Naive thymus-derived CD8-positive, alpha-beta T cell (primary cell): ENCODE measurements around the gene QKI. TPM values are rescaled to one million over a fixed set of nuclear protein-coding genes. Genes with fewer than 3 reads are reported as not detected.
"Not testable (repeated sequence)": the region's sequence is repeated elsewhere in the genome, so short reads cannot be mapped to it uniquely, and the experiment has no call there.

Experiments
- ATAC-seq, 2 donors: fragments of 150-1000 bp; cut with Tn5 transposase in 1 of 2; sonication (Bioruptor Pico), chemical (Tn5 transposase) in 1 of 2; 1 replicate in 1 of 2; 2 replicates in 1 of 2; pipeline ENCODE4 v1.10.0; 2021; ENCODE audit warnings: mild to moderate bottlenecking in 2 of 2, moderate library complexity in 2 of 2
- POLR2A ChIA-PET: fragments of 350-600 bp; sonication (Branson Sonifier 250); formaldehyde crosslinking; loops from one replicate; lab custom pipeline; 2021; ENCODE audit warnings: antibody characterized with exemption; lab: Charles Lee
- DNase-seq, 10 donors: peaks; one replicate each; pipeline versions ENCODE4 v3.0.0 to v3.0.0-alpha.2; 2020 to 2022
- H3K27ac Mint-ChIP-seq, 10 donors: one replicate each; pipeline ENCODE4 v1.8.0; 2020 to 2022; ENCODE audit warnings: mild to moderate bottlenecking in 10 of 10, mixed read lengths in 10 of 10, moderate library complexity in 4 of 10, inconsistent platforms in 1 of 10
- H3K27me3 Mint-ChIP-seq, 5 donors: one replicate each; pipeline ENCODE4 v1.8.0; 2021 to 2022; ENCODE audit warnings: mixed read lengths in 5 of 5
- H3K36me3 Mint-ChIP-seq, 3 donors: one replicate each; pipeline ENCODE4 v1.8.0; 2020 to 2022; ENCODE audit warnings: mixed read lengths in 3 of 3, mild to moderate bottlenecking in 2 of 3, inconsistent platforms in 1 of 3
- H3K4me1 Mint-ChIP-seq, 4 donors: one replicate each; pipeline ENCODE4 v1.8.0; 2021 to 2022; ENCODE audit warnings: mixed read lengths in 4 of 4
- H3K4me3 Mint-ChIP-seq, 10 donors: one replicate each; pipeline ENCODE4 v1.8.0; 2020 to 2022; ENCODE audit warnings: mild to moderate bottlenecking in 10 of 10, mixed read lengths in 10 of 10, moderate library complexity in 6 of 10, inconsistent platforms in 1 of 10
- H3K9me3 Mint-ChIP-seq, 9 donors: one replicate each; pipeline ENCODE4 v1.8.0; 2020 to 2022; ENCODE audit warnings: mixed read lengths in 9 of 9, mild to moderate bottlenecking in 3 of 9, inconsistent platforms in 1 of 9, moderate library complexity in 1 of 9
- polyA plus RNA-seq, 3 donors: library from polyadenylated mRNA; unstranded; fragments of 300-500 nt; fragmentation: Illumina TruSeq; gene quantifications; one replicate each; pipeline ENCODE4 v1.2.3, GENCODE V29; 2021
- total RNA-seq, 8 experiments: library from RNA in 2 of 8; stranded (reverse) in 2 of 8; gene quantifications; one replicate each; pipeline ENCODE4 v1.2.3 and lab custom pipeline; 2021 to 2026

The QKI gene
- total and polyA plus RNA-seq, 5 experiments from 2014 or later: 8.8 to 65.7 (median 36.0) TPM

DNA sequence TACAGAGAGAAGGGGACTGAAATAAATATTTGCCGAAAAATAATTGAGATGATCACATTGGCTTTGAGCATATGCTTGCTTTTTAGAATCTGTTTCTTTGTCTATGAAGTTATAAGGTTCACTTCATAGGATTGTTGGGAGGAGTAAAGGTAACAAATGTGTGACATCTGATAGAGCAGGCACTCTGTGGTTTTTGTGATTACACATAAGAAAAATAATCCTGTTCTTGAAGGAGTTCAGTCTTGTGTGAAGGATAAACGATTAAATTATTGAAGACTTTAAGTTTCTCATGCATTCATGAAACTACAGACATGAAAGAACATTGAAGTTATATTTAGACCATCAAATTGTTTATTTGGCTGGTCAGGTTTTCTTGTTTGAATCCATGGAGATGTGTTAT, 45.0 kb downstream of the QKI start:
- Mint-ChIP-seq H3K27me3 (no peaks in the 10 kb centered on the region), H3K36me3 (peaks cover 0 to 18% (median 18%) of the 10 kb centered on the region in 3 donors), H3K9me3 (no peaks in the 10 kb centered on the region), H3K4me1 (peaks cover 27 to 69% (median 56%) of the 10 kb centered on the region in 4 donors), H3K27ac (peak overlapping the region; percentile 88 to 99 (median 97)), H3K4me3 (peak overlapping the region; percentile 27 to 95 (median 89))
- peak in 1 of 2 donors; percentile 16 for ATAC-seq
- POLR2A ChIA-PET: interaction anchor here (0.6 kb wide), 1 partner anchor 48 kb away, joined by 5 read pairs; no protein-coding TSS in a partner anchor
- DNase-seq: peak in 1 of 10 donors; percentile 10

DNA sequence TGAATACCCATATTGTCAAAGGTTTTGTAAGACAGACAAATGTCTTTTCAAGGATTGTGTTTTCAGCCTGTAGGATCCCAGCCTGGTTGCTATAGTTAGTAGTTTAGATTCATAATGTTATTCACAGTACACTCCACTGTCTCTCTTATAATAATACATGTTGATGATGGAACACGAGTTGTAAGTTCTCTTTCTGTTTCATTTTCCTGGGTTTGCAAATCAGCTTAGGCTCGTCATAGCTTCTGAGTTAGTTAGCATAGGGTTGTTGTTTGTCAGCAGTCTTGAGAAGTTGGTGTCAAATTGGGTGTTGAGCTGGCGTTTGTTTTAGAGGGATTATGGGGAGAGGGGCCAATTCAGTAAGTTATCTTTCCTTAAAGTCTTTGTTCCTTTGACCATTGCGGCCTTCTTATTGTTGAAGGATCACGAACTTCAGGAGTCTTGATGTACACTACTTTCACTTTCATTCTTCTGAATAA, 45.8 kb downstream of the QKI start:
- Mint-ChIP-seq H3K4me1 (peaks cover 28 to 70% (median 53%) of the 10 kb centered on the region in 4 donors), H3K36me3 (peaks cover 0 to 24% (median 14%) of the 10 kb centered on the region in 3 donors), H3K9me3 (no peaks in the 10 kb centered on the region), H3K27me3 (no peaks in the 10 kb centered on the region), H3K4me3 (peak overlapping the region; percentile 81 to 95 (median 90)), H3K27ac (peak overlapping the region; percentile 94 to 99 (median 97))
- POLR2A ChIA-PET: interaction anchor here (1.1 kb wide), 1 partner anchor 45 kb away, joined by 7 read pairs; no protein-coding TSS in a partner anchor
- peak in 7 of 10 donors; percentile 7 to 62 (median 26) for DNase-seq
- ATAC-seq: peak; percentile 81 to 89

DNA sequence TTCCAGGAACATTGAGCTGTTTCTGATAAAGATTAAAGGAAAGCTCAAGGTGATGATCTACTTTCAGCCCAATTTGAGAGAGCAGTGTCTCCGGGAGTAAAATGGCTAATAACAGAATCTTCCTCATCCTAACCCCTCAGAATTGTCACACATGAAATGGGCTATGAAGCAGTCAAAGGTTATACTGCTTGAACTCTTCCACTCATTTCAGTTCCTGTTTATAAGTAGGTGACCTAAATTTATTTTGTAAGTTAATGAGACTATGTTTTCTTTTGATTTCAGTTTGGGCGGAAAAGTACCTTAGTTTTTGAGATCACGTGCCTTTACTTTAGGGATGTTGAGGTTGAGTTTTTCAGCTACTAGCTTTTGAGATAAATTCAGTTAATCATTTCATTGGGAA, 47.2 kb downstream of the QKI start:
- Mint-ChIP-seq H3K27me3 (no peaks in the 10 kb centered on the region), H3K4me3 (peak overlapping the region in 7 of 10 donors; percentile 14 to 94 (median 51)), H3K9me3 (peaks cover 0 to 2% (median 0%) of the 10 kb centered on the region in 9 donors), H3K36me3 (peaks cover 0 to 21% (median 15%) of the 10 kb centered on the region in 3 donors), H3K4me1 (peaks cover 24 to 68% (median 48%) of the 10 kb centered on the region in 4 donors), H3K27ac (peak overlapping the region in 8 of 10 donors; percentile 4 to 97 (median 54))
- POLR2A ChIA-PET: no interaction called here
- no peak for ATAC-seq
- DNase-seq: no peak

DNA sequence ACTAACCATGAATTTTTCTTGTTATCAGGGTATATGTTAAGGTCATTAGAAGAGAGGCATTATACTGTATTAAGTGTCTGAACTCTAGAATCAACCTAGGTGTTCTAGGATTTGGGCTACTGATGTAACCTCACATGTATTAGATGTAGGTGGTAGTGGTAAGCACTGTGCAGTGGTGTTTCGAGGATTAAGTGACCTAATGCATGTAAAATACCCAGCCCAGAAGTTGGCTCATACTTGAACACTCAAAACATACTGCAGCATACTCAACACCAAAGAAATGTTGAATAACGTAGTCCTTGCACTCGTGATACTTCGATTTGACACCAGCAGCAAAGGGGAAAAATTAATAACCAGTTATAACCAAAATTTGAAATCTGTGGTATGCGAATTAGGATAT, 48.7 kb downstream of the QKI start:
- no peak overlapping the region for H3K4me3 Mint-ChIP-seq
- no peak for ATAC-seq
- H3K36me3 Mint-ChIP-seq: peaks cover 0 to 21% (median 14%) of the 10 kb centered on the region in 3 donors
- no peaks in the 10 kb centered on the region for H3K27me3 Mint-ChIP-seq
- no peak for DNase-seq
- H3K4me1 Mint-ChIP-seq: peaks cover 18 to 64% (median 36%) of the 10 kb centered on the region in 4 donors
- H3K27ac Mint-ChIP-seq: peak overlapping the region in 1 of 10 donors; percentile 23
- H3K9me3 Mint-ChIP-seq: peaks cover 0 to 2% (median 0%) of the 10 kb centered on the region in 9 donors
- POLR2A ChIA-PET: no interaction called here

DNA sequence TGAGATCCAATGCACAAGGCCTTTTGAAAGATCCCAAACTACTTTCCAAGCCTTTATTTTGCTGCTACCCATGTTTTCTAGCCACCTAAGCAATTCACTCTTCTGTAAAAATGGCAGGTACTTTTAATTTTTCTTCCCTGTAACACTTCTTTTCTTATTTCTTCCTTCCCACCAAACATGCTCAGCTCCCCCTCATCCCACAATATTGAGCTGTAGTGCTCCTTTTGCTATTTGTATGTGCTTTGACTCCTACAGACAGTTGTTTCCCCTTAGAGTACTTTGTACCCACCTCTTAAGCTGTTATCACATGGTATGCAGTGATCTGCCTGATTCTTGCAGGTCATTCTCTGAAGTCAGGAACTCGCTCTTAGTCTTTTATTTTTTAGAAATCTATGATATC, 49.3 kb downstream of the QKI start:
- POLR2A ChIA-PET: no interaction called here
- Mint-ChIP-seq H3K4me1 (peaks cover 18 to 65% (median 32%) of the 10 kb centered on the region in 4 donors), H3K4me3 (no peak overlapping the region), H3K36me3 (peaks cover 0 to 22% (median 14%) of the 10 kb centered on the region in 3 donors), H3K27ac (peak overlapping the region in 2 of 10 donors; percentile 18 to 67), H3K9me3 (peaks cover 0 to 2% (median 0%) of the 10 kb centered on the region in 9 donors), H3K27me3 (no peaks in the 10 kb centered on the region)
- ATAC-seq: no peak
- DNase-seq: no peak

DNA sequence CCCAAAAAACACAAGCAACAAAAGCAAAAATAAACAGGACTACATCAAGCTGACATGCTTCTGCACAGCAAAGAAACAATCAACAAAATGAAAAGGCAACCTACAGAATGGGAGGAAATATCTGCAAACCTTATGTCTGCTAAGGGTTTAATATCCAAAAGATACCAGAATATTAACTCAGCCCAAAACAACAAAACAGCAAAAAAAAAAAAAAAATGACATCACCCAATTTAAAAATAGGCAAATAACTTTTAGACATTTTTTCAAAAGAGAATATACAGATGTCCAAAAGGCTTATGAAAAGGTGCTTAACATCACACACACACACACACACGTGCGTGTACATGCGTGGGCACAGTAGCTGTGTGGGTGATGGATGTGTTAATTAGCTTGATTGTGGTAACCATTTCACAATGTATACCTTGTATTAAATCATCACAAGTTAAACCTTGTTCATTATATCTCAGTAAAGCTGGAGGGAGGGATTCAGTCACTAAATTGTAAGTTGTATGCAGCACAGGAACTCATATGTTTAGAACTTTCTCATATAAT, 52.4 kb downstream of the QKI start:
- H3K27me3 Mint-ChIP-seq: no peaks in the 10 kb centered on the region

DNA sequence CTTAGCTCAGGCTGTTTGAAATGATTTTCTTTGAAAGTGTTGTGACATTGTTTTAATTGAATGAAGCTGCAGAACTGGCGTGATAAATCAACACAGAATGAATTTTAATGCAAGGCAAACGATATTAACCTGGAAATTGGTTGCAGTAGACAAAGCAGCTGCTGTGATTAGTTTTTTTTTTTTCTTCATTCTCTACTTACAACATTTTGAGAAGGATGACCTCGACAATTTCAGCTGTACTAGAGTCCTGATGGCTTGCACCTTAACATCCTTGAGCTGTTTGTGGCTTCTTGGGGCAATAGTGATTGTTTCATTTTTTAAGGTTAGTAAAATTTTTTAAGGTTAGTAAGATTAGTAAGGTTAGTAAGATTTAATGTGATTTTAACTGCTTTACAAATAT, 54.2 kb downstream of the QKI start:
- no peaks in the 10 kb centered on the region for H3K27me3 Mint-ChIP-seq
- peaks cover 10 to 42% (median 23%) of the 10 kb centered on the region in 4 donors for H3K4me1 Mint-ChIP-seq
- H3K27ac Mint-ChIP-seq: no peak overlapping the region
- POLR2A ChIA-PET: no interaction called here
- no peak overlapping the region for H3K4me3 Mint-ChIP-seq
- H3K36me3 Mint-ChIP-seq: peaks cover 24 to 44% (median 34%) of the 10 kb centered on the region in 3 donors
- ATAC-seq (no peak), DNase-seq (no peak)
- H3K9me3 Mint-ChIP-seq: peaks cover 0 to 31% (median 13%) of the 10 kb centered on the region in 9 donors

More for the DNA sequence above, 52.4 kb downstream of the QKI start:
- DNase-seq (no peak), ATAC-seq (no peak)
- Mint-ChIP-seq H3K36me3 (peaks cover 24 to 46% (median 34%) of the 10 kb centered on the region in 3 donors), H3K4me1 (peaks cover 8 to 45% (median 21%) of the 10 kb centered on the region in 4 donors), H3K4me3 (no peak overlapping the region), H3K9me3 (peaks cover 0 to 29% (median 13%) of the 10 kb centered on the region in 9 donors), H3K27ac (no peak overlapping the region)
- POLR2A ChIA-PET: no interaction called here

DNA sequence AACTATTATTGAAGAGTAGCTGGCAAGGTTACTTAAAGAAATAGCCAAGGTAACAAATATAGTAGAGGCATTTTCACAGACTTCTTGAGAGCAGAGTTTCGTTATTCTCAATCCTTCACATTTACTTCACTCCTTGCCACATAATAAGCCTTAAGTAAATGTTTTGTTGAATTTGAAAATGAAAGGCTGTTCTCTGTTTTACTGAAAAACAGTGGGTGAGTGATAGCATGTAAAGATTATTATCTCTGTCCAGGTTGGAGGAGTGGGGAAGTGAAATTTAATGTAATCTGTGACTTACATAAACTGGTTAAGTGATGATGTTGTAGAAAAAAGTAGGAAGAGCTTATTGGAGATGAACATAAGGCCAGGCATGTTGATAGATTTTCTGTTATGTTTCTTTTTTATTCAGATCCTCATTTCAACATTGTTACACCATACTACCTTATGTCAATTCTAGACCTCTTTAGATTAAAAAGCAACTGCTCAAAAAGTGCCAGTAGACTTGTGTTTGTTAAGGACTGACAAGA, 55.0 kb downstream of the QKI start:
- DNase-seq (no peak), ATAC-seq (no peak)
- H3K27me3 Mint-ChIP-seq: no peaks in the 10 kb centered on the region
- H3K9me3 Mint-ChIP-seq: peaks cover 0 to 31% (median 13%) of the 10 kb centered on the region in 9 donors
- no peak overlapping the region for H3K4me3 Mint-ChIP-seq
- peaks cover 12 to 42% (median 22%) of the 10 kb centered on the region in 4 donors for H3K4me1 Mint-ChIP-seq
- H3K36me3 Mint-ChIP-seq: peaks cover 24 to 42% (median 31%) of the 10 kb centered on the region in 3 donors
- H3K27ac Mint-ChIP-seq: no peak overlapping the region
- POLR2A ChIA-PET: no interaction called here

DNA sequence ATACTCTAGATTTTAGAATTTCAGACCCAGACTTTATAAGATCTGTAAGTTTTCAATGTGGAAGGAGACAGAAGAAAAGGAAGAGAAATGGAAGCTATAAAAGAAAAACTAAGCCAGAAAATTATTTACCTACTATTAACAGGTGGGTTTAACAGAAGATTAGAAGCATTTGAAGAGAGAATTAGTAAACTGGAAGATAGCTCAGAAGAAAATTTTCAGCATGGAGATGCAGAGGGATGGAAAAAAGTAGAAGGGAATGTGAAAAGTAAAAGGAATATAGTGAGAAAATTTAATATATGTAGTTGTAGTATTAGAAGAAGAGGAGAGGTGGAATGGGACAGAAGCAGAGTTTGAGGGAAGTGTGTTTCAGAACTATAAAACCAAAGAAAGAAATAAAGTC, 56.1 kb downstream of the QKI start:
- Mint-ChIP-seq H3K9me3 (peaks cover 0 to 31% (median 13%) of the 10 kb centered on the region in 9 donors), H3K27ac (peak overlapping the region in 1 of 10 donors; percentile 89), H3K27me3 (no peaks in the 10 kb centered on the region), H3K4me3 (no peak overlapping the region), H3K4me1 (peaks cover 13 to 39% (median 23%) of the 10 kb centered on the region in 4 donors), H3K36me3 (peaks cover 24 to 42% (median 25%) of the 10 kb centered on the region in 3 donors)
- no peak for DNase-seq
- POLR2A ChIA-PET: no interaction called here
- ATAC-seq: no peak

DNA sequence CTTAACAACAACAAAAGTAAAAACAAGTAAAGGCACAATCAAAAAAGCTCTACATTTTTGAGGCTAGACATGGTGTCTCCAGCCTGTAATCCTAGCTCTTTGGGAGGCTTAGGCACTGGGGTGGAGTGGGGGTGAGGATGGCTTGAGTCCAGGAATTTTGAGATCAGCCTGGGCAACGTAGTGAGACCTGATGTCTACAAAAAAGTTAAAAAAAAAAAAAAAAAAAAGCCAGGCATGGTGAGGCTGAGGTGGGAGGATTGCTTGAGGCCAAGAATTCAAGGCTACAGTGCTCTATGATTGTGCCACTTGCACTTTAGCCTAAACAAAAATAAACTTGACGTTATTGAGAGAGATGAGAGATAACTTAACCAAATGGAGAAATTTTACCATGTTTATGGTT, 60.1 kb downstream of the QKI start:
- peaks cover 17 to 32% (median 30%) of the 10 kb centered on the region in 3 donors for H3K36me3 Mint-ChIP-seq
- no peak for ATAC-seq
- H3K27ac Mint-ChIP-seq: peak overlapping the region in 2 of 10 donors; percentile 43 to 49

DNA sequence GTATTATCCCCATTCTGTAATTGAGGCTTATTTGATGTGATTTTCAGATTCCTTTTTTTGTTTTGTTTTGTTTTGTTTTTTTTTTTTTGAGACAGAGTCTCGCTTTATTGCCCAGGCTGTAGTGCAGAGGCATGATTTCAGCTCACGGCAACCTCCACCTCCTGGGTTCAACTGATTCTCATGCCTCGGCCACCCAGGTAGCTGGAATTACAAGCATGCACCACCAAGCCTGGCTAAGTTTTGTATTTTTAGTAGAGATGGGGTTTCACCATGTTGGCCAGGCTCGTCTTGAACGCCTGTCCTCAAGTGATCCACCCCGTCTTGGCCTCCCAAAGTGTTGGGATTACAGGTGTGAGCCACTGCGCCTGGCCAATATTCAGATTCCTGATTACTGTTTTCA, 62.4 kb downstream of the QKI start:
- Mint-ChIP-seq H3K27ac (peak overlapping the region in 1 of 10 donors; percentile 35), H3K36me3 (peaks cover 5 to 27% (median 25%) of the 10 kb centered on the region in 3 donors), H3K4me1 (peaks cover 13 to 22% (median 15%) of the 10 kb centered on the region in 4 donors)
- H3K4me3 Mint-ChIP-seq, DNase-seq, H3K9me3 Mint-ChIP-seq, ATAC-seq, POLR2A ChIA-PET, H3K27me3 Mint-ChIP-seq: not testable (repeated sequence)

More for the DNA sequence above, 60.1 kb downstream of the QKI start:
- Mint-ChIP-seq H3K4me3 (no peak overlapping the region), H3K27me3 (no peaks in the 10 kb centered on the region), H3K9me3 (peaks cover 0 to 25% (median 12%) of the 10 kb centered on the region in 9 donors), H3K4me1 (peaks cover 12 to 21% (median 17%) of the 10 kb centered on the region in 4 donors)
- POLR2A ChIA-PET: no interaction called here
- no peak for DNase-seq

DNA sequence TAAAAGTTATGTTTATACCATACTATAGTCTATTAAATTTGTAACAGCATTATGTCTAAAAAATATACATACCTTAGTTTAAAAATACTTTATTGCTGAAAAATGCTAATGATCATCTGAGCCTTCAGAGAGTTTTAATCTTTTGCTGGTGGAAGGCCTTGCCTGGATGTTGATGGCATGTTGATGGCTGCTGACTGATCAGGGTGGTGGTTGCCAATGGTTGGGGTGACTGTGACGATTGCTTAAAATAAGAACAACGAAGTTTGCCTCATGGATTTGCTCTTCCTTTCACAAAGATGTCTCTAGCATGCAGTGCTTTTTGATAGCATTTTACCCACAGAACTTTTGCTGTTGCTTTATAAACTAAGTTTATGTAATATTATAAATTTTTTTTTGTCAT, 68.6 kb downstream of the QKI start:
- H3K27ac Mint-ChIP-seq: peak overlapping the region in 2 of 10 donors; percentile 13 to 61
- H3K9me3 Mint-ChIP-seq: peaks cover 0 to 2% (median 0%) of the 10 kb centered on the region in 9 donors
- DNase-seq (no peak), ATAC-seq (no peak)
- H3K4me3 Mint-ChIP-seq: no peak overlapping the region
- H3K4me1 Mint-ChIP-seq: peaks cover 18 to 55% (median 38%) of the 10 kb centered on the region in 4 donors
- no peaks in the 10 kb centered on the region for H3K27me3 Mint-ChIP-seq
- POLR2A ChIA-PET: no interaction called here
- peaks cover 10 to 33% (median 27%) of the 10 kb centered on the region in 3 donors for H3K36me3 Mint-ChIP-seq
